GM21528 (cell line): Measurements from ENCODE around the gene DLG3.
"Not testable (repeated sequence)": the region's sequence is repeated elsewhere in the genome, so short reads cannot be mapped to it uniquely, and the experiment has no call there.

Experiments used
- ATAC-seq: cut with Tn5 transposase; IDR thresholded peaks from one replicate; pipeline ENCODE4 v1.9.1; 2021; ENCODE audit warnings: mild to moderate bottlenecking, moderate library complexity; ENCODE audit not compliant: unreplicated experiment, low FRiP score

The DLG3 gene

GRCh38 chrX:70444326-70444945 lies at the start of gene DLG3:
TSS of gene DLG3 (plus strand) at chrX:70444835. CDS start at chrX:70445202, 367 bp downstream.
- ATAC-seq, result no peak

GRCh38 chrX:70398899-70399298 lies 45.7 kb upstream of the DLG3 start:
- ATAC-seq, result no peak

GRCh38 chrX:70400181-70400580 lies 44.5 kb upstream of the DLG3 start:
- not testable (repeated sequence) for ATAC-seq

GRCh38 chrX:70402721-70403120 lies 41.9 kb upstream of the DLG3 start:
- no peak for ATAC-seq

- no peak for ATAC-seq
Observed at GRCh38 chrX:70405003-70405402, 39.6 kb upstream of the DLG3 start.

GRCh38 chrX:70410921-70411320 lies 33.7 kb upstream of the DLG3 start:
- no peak for ATAC-seq

GRCh38 chrX:70411475-70411874 lies 33.2 kb upstream of the DLG3 start:
- no peak for ATAC-seq

GRCh38 chrX:70421618-70422017 lies 23.0 kb upstream of the DLG3 start:
- ATAC-seq, result no peak

- ATAC-seq, result no peak
Observed at GRCh38 chrX:70422851-70423341, 21.7 kb upstream of the DLG3 start, which contains the start of gene GDPD2. TSS of gene GDPD2 (plus strand) at chrX:70423314. CDS start at chrX:70424985, 1,671 bp downstream.

- ATAC-seq, result no peak
Observed at GRCh38 chrX:70423936-70424675, 20.5 kb upstream of the DLG3 start.

- no peak for ATAC-seq
Observed at GRCh38 chrX:70424801-70425200, 19.8 kb upstream of the DLG3 start.

GRCh38 chrX:70426286-70427278 lies 18.1 kb upstream of the DLG3 start:
- ATAC-seq, result no peak

- no peak for ATAC-seq
Observed at GRCh38 chrX:70427365-70427764, 17.3 kb upstream of the DLG3 start.

GRCh38 chrX:70429759-70430158 lies 14.9 kb upstream of the DLG3 start:
- no peak for ATAC-seq

- ATAC-seq, result no peak
Observed at GRCh38 chrX:70432936-70433847, 11.4 kb upstream of the DLG3 start.

GRCh38 chrX:70433848-70434351 lies 10.7 kb upstream of the DLG3 start:
- peak; percentile 68 for ATAC-seq

- ATAC-seq, result peak; percentile 65
Observed at GRCh38 chrX:70434352-70434866, 10.2 kb upstream of the DLG3 start.

- no peak for ATAC-seq
Observed at GRCh38 chrX:70434914-70435586, 9.6 kb upstream of the DLG3 start.

GRCh38 chrX:70436343-70436742 lies 8.3 kb upstream of the DLG3 start:
- ATAC-seq, result no peak
